Peyer's patch (tissue), 4 donors: ENCODE data around the gene MAP3K3.

Experiments used
- POLR2A ChIP-seq, 2 donors: fragments of 450-650 bp; IDR thresholded peaks; one replicate each; pipeline ENCODE4 v1.5.1; 2017; ENCODE audit warnings: antibody characterized with exemption in 2 of 2, mild to moderate bottlenecking in 2 of 2, moderate library complexity in 2 of 2
- TF ChIP-seq, protein P1 (sequence below), 6 experiments: fragments of 450-650 bp in 4 of 6; fragments of 200-600 bp in 2 of 6; sonication (generic) in 1 of 6; IDR thresholded peaks; one replicate each; pipeline ENCODE4 v1.5.1; 2017 to 2019; ENCODE audit warnings: antibody characterized with exemption in 6 of 6, mild to moderate bottlenecking in 3 of 6, moderate library complexity in 1 of 6

DNA sequence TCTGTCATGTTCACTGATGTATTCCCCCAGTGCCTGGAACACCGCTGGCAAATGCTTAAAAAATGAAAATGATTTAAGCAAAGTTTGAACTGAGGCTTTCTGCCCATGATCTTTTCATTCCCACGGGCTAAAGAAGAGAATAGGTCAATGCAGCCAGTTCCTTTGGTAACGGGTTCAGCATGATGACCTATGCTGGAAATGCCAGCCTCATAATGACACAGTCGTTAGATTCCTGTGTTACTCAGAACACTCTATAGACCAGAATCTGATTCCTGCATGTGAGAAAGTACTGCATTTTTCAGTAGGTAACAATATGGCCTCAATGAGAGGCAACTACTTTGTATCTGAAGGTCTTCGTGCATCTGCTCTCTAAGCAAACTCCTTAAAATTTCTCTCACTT, 96.8 kb downstream of the MAP3K3 start:
- TF ChIP-seq, protein P1, sequence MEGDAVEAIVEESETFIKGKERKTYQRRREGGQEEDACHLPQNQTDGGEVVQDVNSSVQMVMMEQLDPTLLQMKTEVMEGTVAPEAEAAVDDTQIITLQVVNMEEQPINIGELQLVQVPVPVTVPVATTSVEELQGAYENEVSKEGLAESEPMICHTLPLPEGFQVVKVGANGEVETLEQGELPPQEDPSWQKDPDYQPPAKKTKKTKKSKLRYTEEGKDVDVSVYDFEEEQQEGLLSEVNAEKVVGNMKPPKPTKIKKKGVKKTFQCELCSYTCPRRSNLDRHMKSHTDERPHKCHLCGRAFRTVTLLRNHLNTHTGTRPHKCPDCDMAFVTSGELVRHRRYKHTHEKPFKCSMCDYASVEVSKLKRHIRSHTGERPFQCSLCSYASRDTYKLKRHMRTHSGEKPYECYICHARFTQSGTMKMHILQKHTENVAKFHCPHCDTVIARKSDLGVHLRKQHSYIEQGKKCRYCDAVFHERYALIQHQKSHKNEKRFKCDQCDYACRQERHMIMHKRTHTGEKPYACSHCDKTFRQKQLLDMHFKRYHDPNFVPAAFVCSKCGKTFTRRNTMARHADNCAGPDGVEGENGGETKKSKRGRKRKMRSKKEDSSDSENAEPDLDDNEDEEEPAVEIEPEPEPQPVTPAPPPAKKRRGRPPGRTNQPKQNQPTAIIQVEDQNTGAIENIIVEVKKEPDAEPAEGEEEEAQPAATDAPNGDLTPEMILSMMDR (IDR thresholded peaks at IDR 0.05): no peak
- TF ChIP-seq POLR2A (IDR thresholded peaks at IDR 0.05): no peak
